WERI-Rb-1 (cell line): ENCODE data around the gene SUN2.

Experiments used
- DNase-seq: peaks from one replicate; pipeline ENCODE4 v3.0.0-alpha.2; 2020
- H3K27ac ChIP-seq: fragments of 250-450 bp; sonication (Bioruptor Pico); 2 replicates; pipeline ENCODE4 v1.5.1; 2020; ENCODE audit warnings: mild to moderate bottlenecking, moderate library complexity
- H3K27me3 ChIP-seq: fragments of 250-450 bp; sonication (Bioruptor Pico); 2 replicates; pipeline ENCODE4 v1.5.1; 2021; ENCODE audit warnings: mild to moderate bottlenecking, low read depth, moderate library complexity; ENCODE audit not compliant: insufficient read depth, severe bottlenecking
- H3K36me3 ChIP-seq: fragments of 250-450 bp; sonication (Bioruptor Pico); 2 replicates; pipeline ENCODE4 v1.5.1; 2020; ENCODE audit warnings: mild to moderate bottlenecking, moderate library complexity
- H3K4me3 ChIP-seq: 2 replicates; pipeline ENCODE4 v1.5.1; 2011; ENCODE audit warnings: low read depth, mild to moderate bottlenecking, control low read depth, low read length
- H3K9me3 ChIP-seq: fragments of 250-450 bp; sonication (Bioruptor Pico); 2 replicates; pipeline ENCODE4 v1.5.1; 2021; ENCODE audit warnings: mild to moderate bottlenecking, moderate library complexity; ENCODE audit not compliant: severe bottlenecking
- TF ChIP-seq, protein P1 (sequence below): IDR thresholded peaks from 2 replicates; pipeline ENCODE4 v1.5.1; 2011; ENCODE audit warnings: low read depth, mild to moderate bottlenecking, control low read depth, inconsistent platforms, low read length

SUN2 gene

DNA sequence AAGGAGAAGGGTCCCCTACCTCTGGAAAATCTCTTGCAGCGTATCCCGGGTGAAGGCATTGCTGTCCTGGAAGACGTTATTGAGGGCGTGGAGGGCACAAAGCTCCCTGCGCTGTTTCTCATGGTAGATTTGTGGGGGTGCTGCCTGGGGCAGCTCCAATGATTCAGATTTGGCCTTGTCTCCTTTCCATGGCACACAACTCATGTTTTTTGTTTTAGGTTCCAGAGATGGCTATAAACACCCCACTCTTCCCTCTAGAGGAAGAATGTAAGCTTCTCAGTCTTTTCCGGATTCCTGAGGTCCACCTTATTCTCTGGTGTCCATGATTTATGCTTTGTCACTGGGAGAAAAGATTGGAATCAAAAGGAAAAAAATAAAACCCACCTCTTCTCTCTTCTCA is 56.0 kb downstream of the SUN2 start:
- Histone ChIP-seq H3K9me3 (no peaks in the 10 kb centered on the region), H3K4me3 (peak overlapping the region; percentile 73), H3K27me3 (no peaks in the 10 kb centered on the region), H3K27ac (peak overlapping the region; percentile 90), H3K36me3 (peaks cover 33% of the 10 kb centered on the region)
- TF ChIP-seq, protein P1, sequence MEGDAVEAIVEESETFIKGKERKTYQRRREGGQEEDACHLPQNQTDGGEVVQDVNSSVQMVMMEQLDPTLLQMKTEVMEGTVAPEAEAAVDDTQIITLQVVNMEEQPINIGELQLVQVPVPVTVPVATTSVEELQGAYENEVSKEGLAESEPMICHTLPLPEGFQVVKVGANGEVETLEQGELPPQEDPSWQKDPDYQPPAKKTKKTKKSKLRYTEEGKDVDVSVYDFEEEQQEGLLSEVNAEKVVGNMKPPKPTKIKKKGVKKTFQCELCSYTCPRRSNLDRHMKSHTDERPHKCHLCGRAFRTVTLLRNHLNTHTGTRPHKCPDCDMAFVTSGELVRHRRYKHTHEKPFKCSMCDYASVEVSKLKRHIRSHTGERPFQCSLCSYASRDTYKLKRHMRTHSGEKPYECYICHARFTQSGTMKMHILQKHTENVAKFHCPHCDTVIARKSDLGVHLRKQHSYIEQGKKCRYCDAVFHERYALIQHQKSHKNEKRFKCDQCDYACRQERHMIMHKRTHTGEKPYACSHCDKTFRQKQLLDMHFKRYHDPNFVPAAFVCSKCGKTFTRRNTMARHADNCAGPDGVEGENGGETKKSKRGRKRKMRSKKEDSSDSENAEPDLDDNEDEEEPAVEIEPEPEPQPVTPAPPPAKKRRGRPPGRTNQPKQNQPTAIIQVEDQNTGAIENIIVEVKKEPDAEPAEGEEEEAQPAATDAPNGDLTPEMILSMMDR: no peak
- no peak for DNase-seq

DNA sequence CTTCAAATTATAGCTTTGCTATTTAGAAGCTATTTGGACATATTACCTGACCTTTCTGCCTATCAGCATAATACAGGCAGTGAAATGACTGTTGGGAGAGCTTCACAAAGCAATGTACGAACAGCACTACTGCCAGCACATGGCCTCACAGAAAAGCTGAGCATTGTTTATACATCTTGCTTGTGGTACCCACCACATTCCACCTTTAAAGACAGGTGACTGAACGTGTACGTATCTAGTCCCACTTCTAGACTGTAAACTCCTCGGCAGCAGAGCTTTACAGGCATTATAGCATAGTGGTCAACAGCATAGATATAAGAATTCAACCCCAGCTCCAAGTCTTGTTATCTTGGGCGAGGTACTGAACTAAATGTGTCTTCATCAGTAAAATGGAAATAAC is 56.7 kb downstream of the SUN2 start:
- no peak for DNase-seq
- Histone ChIP-seq H3K36me3 (peaks cover 36% of the 10 kb centered on the region), H3K4me3 (peak overlapping the region; percentile 73), H3K27me3 (no peaks in the 10 kb centered on the region), H3K27ac (no peak overlapping the region), H3K9me3 (no peaks in the 10 kb centered on the region)
- TF ChIP-seq, protein P1: no peak

DNA sequence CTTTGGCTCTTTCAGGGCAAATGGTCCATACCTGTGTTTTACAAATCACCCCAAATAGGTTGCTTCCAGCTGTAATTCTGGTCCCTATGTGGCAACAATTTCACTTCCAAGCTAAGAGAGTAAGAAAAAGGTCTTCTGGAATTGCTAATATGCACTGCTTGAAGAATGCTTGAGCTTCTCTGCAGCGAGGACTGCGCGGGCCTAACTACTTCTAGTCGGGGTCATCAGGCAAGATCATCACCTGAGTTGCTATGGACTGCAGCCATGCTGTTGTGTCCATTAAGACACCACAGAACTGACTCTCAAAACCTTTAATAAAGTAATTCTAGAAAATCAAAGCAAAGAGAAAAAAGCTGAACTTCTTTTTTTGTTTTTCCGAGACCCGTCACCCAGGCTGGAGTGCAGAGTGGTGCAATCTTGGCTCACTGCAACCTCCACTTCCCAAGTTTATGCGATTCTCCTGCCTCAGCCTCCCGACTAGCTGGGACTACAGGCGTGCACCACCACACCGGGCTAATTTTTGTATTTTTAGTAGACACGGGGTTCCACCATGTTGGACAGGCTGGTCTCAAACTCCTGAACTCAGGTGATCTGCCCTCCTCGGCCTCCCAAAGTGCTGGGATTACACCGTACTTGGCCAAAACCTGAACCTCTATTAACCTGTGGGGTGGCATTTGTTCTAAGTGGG is 57.2 kb downstream of the SUN2 start:
- Histone ChIP-seq H3K27ac (no peak overlapping the region), H3K27me3 (no peaks in the 10 kb centered on the region), H3K9me3 (no peaks in the 10 kb centered on the region), H3K4me3 (no peak overlapping the region), H3K36me3 (peaks cover 40% of the 10 kb centered on the region)
- TF ChIP-seq, protein P1: no peak
- DNase-seq: no peak

DNA sequence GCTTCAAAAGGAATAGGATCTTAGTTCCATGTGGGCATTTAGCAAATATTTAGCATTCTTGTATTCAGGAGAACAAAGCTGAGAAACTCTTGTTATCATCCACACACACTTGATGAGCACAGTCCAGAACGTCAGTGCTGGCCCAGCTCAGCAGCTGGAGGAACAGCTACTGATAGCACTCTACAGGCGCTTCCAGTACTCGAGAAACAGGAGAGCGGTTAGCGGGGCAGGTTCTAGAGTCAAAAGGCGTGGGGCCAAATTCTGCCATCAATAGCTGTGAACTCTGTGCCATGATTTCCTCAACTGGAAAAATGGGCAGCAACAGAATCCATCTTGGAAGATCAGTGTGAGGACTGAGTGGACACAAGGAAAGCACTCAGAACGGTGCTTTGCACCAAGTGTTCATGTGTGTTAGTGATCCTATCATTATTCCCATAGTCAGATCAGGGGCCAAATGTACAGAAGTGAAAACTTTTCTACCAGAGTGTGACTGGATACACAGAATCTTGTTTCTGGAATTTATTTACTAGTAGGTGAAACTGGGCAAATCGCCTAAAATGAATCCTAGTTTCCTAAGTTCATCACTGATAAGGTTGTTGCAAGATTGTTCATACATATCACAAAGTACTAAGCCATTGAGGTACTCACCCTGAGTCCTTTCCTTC is 58.2 kb downstream of the SUN2 start:
- Histone ChIP-seq H3K36me3 (peaks cover 48% of the 10 kb centered on the region), H3K27ac (no peak overlapping the region), H3K4me3 (no peak overlapping the region), H3K9me3 (no peaks in the 10 kb centered on the region), H3K27me3 (no peaks in the 10 kb centered on the region)
- DNase-seq: no peak
- TF ChIP-seq, protein P1: no peak

DNA sequence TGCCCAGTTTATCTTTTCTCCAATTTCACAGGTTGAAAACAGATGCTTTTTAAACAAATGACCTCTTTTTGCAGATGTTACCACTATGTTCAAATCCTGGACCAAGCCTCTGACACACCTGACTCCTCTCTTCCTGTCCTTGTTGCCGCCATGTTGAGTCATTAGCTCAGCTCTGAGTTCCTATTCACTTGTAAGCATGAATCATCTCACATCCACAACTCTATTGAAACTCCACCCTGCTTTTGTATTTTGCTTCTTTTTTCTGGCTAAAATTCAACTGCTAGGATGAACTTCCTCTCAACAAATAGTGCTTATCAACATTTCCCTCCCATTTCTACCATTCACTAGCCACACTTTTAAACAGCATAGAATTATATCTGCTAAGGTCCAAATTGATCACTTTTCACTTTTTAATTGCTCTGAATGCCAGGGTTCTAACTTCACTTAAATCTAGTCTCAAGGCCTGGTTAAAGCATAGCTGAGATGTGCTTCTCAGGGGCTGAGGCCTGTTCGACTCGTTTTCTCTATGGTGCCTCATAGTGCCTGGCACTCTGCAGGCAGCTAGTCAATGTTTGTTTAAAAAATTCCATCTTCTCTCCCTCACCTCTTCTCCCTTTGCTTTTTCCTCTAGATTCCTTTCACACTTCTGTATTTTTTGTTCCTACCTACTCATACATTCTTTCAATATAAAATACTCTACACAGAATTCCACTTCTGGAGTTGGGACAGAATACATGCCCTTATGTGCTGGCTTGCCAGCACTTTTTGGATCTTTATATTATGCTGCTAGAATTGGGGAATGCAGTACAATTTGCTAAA is 59.0 kb downstream of the SUN2 start:
- TF ChIP-seq, protein P1: no peak
- Histone ChIP-seq H3K27ac (no peak overlapping the region), H3K36me3 (peaks cover 48% of the 10 kb centered on the region), H3K4me3 (no peak overlapping the region), H3K27me3 (no peaks in the 10 kb centered on the region), H3K9me3 (no peaks in the 10 kb centered on the region)
- no peak for DNase-seq
